Endothelial cell of umbilical vein (primary cell): Measurements from ENCODE around the gene SYNDIG1. TPM values are rescaled to one million over a fixed set of nuclear protein-coding genes. Genes with fewer than 3 reads are reported as not detected.

Experiments
- BruUV-seq: library from RNA; stranded (reverse); fragments of 400-500 nt; replicated peaks from 2 replicates; lab custom pipeline; 2021; lab: Mats Ljungman, UMichigan
- CTCF ChIA-PET: fragments of 300-600, 350-600 bp; sonication (Branson Sonifier 250); formaldehyde crosslinking; loops from one replicate; lab custom pipeline; 2021; ENCODE audit warnings: antibody characterized with exemption, inconsistent platforms; lab: Charles Lee
- POLR2A ChIA-PET: fragments of 300-600, 350-600 bp; sonication (Branson Sonifier 250); formaldehyde crosslinking; loops from one replicate; lab custom pipeline; 2021; ENCODE audit warnings: antibody characterized with exemption, inconsistent platforms; lab: Charles Lee
- DNase-seq: peaks from one replicate; pipeline ENCODE4 v3.0.0-alpha.2; 2011; ENCODE audit warnings: low read depth, low spot score
- FAIRE-seq: peaks from 2 replicates; lab custom pipeline; 2011; peaks lifted over from hg19 to GRCh38; lab: Jason Lieb, UNC
- H2AFZ ChIP-seq: 2 replicates; pipeline ENCODE4 v1.6.0; 2012; ENCODE audit warnings: low read depth, low read length, control low read depth, inconsistent platforms
- H3K27ac ChIP-seq: 2 replicates; pipeline ENCODE4 v1.5.1; 2011; ENCODE audit warnings: low read depth, mild to moderate bottlenecking, control low read depth, low read length, moderate library complexity; ENCODE audit not compliant: insufficient read depth
- H3K27me3 ChIP-seq, 2 experiments: 2 replicates each; pipeline versions ENCODE4 v1.6.0 to v1.6.1; 2011; ENCODE audit warnings: low read length in 2 of 2, mixed read lengths in 1 of 2; ENCODE audit not compliant: control insufficient read depth in 2 of 2, insufficient read depth in 2 of 2
- H3K36me3 ChIP-seq, 2 experiments: 2 replicates in 1 of 2; 3 replicates in 1 of 2; pipeline ENCODE4 v1.5.1; 2011; ENCODE audit warnings: low read length in 2 of 2, mild to moderate bottlenecking in 1 of 2, moderate library complexity in 1 of 2; ENCODE audit not compliant: control insufficient read depth in 2 of 2, insufficient read depth in 2 of 2; ENCODE audit errors: extremely low read depth in 1 of 2
- H3K4me1 ChIP-seq: 3 replicates; pipeline ENCODE4 v1.5.1; 2011; ENCODE audit warnings: mild to moderate bottlenecking, low read length; ENCODE audit not compliant: control insufficient read depth, insufficient read depth; ENCODE audit errors: extremely low read depth
- H3K4me2 ChIP-seq: 2 replicates; pipeline ENCODE4 v1.6.1; 2011; ENCODE audit warnings: low read length, control low read depth, mixed read lengths; ENCODE audit not compliant: insufficient read depth
- H3K4me3 ChIP-seq, 3 experiments: fragments of 200-600 bp in 1 of 3; sonication (generic), shearing (Covaris generic) in 1 of 3; replicated peaks in 1 of 3; 2 replicates each; pipeline ENCODE4 v1.5.1; 2011 to 2016; ENCODE audit warnings: control low read depth in 3 of 3, low read length in 3 of 3, mild to moderate bottlenecking in 2 of 3, inconsistent platforms in 1 of 3, low read depth in 1 of 3, moderate library complexity in 1 of 3; ENCODE audit not compliant: insufficient read depth in 1 of 3
- H3K79me2 ChIP-seq: 2 replicates; pipeline ENCODE4 v1.6.0; 2012; ENCODE audit warnings: low read length, inconsistent platforms; ENCODE audit not compliant: control insufficient read depth, insufficient read depth
- H3K9ac ChIP-seq: replicated peaks from 2 replicates; pipeline ENCODE3; 2011; ENCODE audit warnings: low read length, control low read depth; ENCODE audit not compliant: insufficient read depth; ENCODE audit errors: extremely low read depth
- H3K9me1 ChIP-seq: replicated peaks from 3 replicates; pipeline ENCODE4 v1.6.0; 2011; ENCODE audit warnings: mild to moderate bottlenecking, low read length; ENCODE audit not compliant: control insufficient read depth, insufficient read depth; ENCODE audit errors: extremely low read depth
- H3K9me3 ChIP-seq: replicated peaks from 2 replicates; pipeline ENCODE4 v1.5.1; 2012; ENCODE audit warnings: low read length, inconsistent platforms; ENCODE audit not compliant: control insufficient read depth, insufficient read depth
- H4K20me1 ChIP-seq: replicated peaks from 2 replicates; pipeline ENCODE3; 2011; ENCODE audit warnings: mild to moderate bottlenecking, low read length; ENCODE audit not compliant: control insufficient read depth, insufficient read depth; ENCODE audit errors: extremely low read depth
- EZH2 ChIP-seq: IDR thresholded peaks from 2 replicates; pipeline ENCODE4 v1.6.1; 2012; ENCODE audit warnings: borderline replicate concordance, low read depth, mild to moderate bottlenecking, moderate library complexity, low read length, inconsistent platforms; ENCODE audit not compliant: severe bottlenecking
- FOS ChIP-seq: IDR thresholded peaks from 2 replicates; pipeline ENCODE4 v1.6.1; 2011; ENCODE audit warnings: mild to moderate bottlenecking, low read length, moderate library complexity, borderline replicate concordance; ENCODE audit not compliant: insufficient read depth
- GATA2 ChIP-seq: IDR thresholded peaks from 2 replicates; pipeline ENCODE4 v1.7.0; 2011; ENCODE audit warnings: low read depth, mild to moderate bottlenecking, moderate library complexity, mixed read lengths, low read length; ENCODE audit not compliant: insufficient read length, insufficient read depth
- JUN ChIP-seq: IDR thresholded peaks from 2 replicates; pipeline ENCODE4 v1.6.1; 2011; ENCODE audit warnings: borderline replicate concordance, low read depth; ENCODE audit not compliant: insufficient read length, insufficient read depth
- MYC ChIP-seq: IDR thresholded peaks from one replicate; pipeline ENCODE4 v1.6.1; 2011; ENCODE audit warnings: mild to moderate bottlenecking, low read depth, low read length
- POLR2A ChIP-seq: IDR thresholded peaks from 2 replicates; pipeline ENCODE4 v1.6.1; 2012; ENCODE audit warnings: low read depth, mild to moderate bottlenecking, control low read depth, low read length
- POLR2AphosphoS5 ChIP-seq: IDR thresholded peaks from 2 replicates; pipeline ENCODE4 v1.6.1; 2012; ENCODE audit warnings: low read depth, mild to moderate bottlenecking, control low read depth, low read length, moderate library complexity; ENCODE audit not compliant: insufficient read depth
- dilution Hi-C: fragments of 300-500 bp; cut with MboI; formaldehyde crosslinking; loops from one replicate; pipeline ENCODE4 v1.15.0; 2019; ENCODE audit warnings: low sequenced_read_pairs; ENCODE audit not compliant: extremely low pct_ligation_motif_present
- intact Hi-C: fragments of 100-400 bp; cut with micrococcal nuclease; formaldehyde crosslinking; loops from one replicate; pipeline ENCODE4 v1.10.0; 2022
- polyA plus RNA-seq, 4 experiments: library from polyadenylated mRNA; depleted of rRNA in 3 of 4; stranded (reverse) in 3 of 4; unstranded in 1 of 4; fragments of >200 nt; gene quantifications; 2 replicates each; pipeline versions ENCODE4 v1.2.1 to v1.2.3, GENCODE V29; 2011 to 2012; ENCODE audit warnings: missing spikeins in 1 of 4
- total RNA-seq: library from RNA; stranded (reverse); gene quantifications from 2 replicates; pipeline ENCODE4 v1.2.3, GENCODE V29; 2021
- TF ChIP-seq, protein P1 (sequence below), 2 donors: IDR thresholded peaks; 1 replicate in 1 of 2; 2 replicates in 1 of 2; pipeline ENCODE4 v1.5.1; 2011; ENCODE audit warnings: low read length in 2 of 2, mild to moderate bottlenecking in 2 of 2, moderate library complexity in 2 of 2, control low read depth in 1 of 2, inconsistent platforms in 1 of 2, low read depth in 1 of 2; ENCODE audit not compliant: insufficient read depth in 1 of 2; ENCODE audit errors: extremely low read depth in 1 of 2
- TF ChIP-seq, protein P2 (sequence below): IDR thresholded peaks from 2 replicates; pipeline ENCODE4 v1.6.1; 2011; ENCODE audit not compliant: insufficient read depth, insufficient read length

Gene SYNDIG1
- total and polyA plus RNA-seq, 2 donors (not counting 3 experiments of a cell fraction or from before 2014, with no cell fraction given): not detected

DNA sequence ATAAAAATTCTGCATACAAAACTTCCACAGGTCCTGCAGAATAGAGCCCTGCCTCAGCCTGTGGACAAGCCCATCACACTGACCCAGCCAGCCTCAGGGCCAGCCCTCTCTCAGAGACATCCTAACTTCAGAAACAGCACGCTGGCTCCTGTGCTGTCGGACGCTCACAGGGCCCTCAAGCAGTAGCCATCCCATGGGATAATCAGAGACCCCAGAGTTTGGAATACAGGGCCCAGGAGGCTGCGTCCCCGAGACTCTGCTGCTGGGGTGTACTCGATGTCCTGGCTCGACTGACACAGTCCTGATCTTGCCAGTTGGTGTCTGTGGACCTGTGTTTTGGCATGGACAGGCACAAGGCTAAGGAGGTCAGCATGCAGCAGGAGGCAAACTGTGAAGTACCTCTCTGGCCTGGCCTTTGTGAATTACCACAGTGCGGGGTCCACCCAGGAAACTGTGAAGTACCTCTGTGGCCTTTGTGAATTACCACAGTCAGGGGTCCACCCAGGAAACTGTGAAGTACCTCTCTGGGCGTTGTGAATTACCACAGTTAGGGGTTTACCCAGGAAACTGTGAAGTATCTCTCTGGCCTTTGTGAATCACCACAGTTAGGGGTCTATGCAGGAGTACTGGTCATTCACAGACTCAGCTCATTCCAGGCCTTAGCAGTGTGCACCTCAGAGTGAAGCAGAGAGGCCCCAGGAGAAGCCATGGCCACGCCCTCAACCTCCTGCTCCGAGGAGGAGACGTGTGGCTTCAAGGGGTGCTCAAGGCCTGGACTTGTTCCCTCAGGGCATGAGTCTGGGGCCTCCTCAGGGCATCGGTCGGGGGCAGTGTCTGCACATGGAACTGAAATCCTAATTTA lies 212.4 kb downstream of the SYNDIG1 start:
- POLR2A ChIA-PET: no interaction called here
- TF ChIP-seq, protein P1, sequence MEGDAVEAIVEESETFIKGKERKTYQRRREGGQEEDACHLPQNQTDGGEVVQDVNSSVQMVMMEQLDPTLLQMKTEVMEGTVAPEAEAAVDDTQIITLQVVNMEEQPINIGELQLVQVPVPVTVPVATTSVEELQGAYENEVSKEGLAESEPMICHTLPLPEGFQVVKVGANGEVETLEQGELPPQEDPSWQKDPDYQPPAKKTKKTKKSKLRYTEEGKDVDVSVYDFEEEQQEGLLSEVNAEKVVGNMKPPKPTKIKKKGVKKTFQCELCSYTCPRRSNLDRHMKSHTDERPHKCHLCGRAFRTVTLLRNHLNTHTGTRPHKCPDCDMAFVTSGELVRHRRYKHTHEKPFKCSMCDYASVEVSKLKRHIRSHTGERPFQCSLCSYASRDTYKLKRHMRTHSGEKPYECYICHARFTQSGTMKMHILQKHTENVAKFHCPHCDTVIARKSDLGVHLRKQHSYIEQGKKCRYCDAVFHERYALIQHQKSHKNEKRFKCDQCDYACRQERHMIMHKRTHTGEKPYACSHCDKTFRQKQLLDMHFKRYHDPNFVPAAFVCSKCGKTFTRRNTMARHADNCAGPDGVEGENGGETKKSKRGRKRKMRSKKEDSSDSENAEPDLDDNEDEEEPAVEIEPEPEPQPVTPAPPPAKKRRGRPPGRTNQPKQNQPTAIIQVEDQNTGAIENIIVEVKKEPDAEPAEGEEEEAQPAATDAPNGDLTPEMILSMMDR (IDR thresholded peaks at IDR 0.05; ENCODE audit: extremely low read depth in 1 of 2, insufficient read depth in 1 of 2, low read depth in 1 of 2, low read length in 2 of 2): no peak
- TF ChIP-seq POLR2A (no peak), POLR2AphosphoS5 (no peak), EZH2 (no peak), MYC (no peak), JUN (no peak), GATA2 (no peak), FOS (no peak)
- TF ChIP-seq, protein P2, sequence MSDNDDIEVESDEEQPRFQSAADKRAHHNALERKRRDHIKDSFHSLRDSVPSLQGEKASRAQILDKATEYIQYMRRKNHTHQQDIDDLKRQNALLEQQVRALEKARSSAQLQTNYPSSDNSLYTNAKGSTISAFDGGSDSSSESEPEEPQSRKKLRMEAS: no peak
- BruUV-seq: no TSS peak
- CTCF ChIA-PET: no interaction called here
- no peaks in the 10 kb centered on the region for H4K20me1 ChIP-seq
- H3K4me3 ChIP-seq: no peak overlapping the region
- H3K36me3 ChIP-seq: no peaks in the 10 kb centered on the region
- H3K4me1 ChIP-seq: no peaks in the 10 kb centered on the region
- H2AFZ ChIP-seq: no peak overlapping the region
- H3K9me1 ChIP-seq: no peaks in the 10 kb centered on the region
- H3K4me2 ChIP-seq: no peak overlapping the region
- H3K27me3 ChIP-seq: no peaks in the 10 kb centered on the region
- intact Hi-C loops: no loop called here
- no peaks in the 10 kb centered on the region for H3K79me2 ChIP-seq
- DNase-seq: no peak
- no peak overlapping the region for H3K9ac ChIP-seq
- dilution Hi-C loops: no loop called here
- no peak for FAIRE-seq
- H3K9me3 ChIP-seq: peaks cover 5% of the 10 kb centered on the region
- H3K27ac ChIP-seq: no peak overlapping the region
